Measurements from ENCODE around the gene COMT. TPM values are rescaled to one million over a fixed set of nuclear protein-coding genes. Genes with fewer than 3 reads are reported as not detected.

The COMT gene
- total and polyA plus RNA-seq, 2 experiments from 2014 or later = 29.6 to 29.8 TPM

GRCh38 chr22:19997561-19998231 is 56.1 kb downstream of the COMT start (continued):
- no peak for TF ChIP-seq ETS1 (IDR thresholded peaks at IDR 0.05)
- TF ChIP-seq POLR2AphosphoS5 (IDR thresholded peaks at IDR 0.05; ENCODE audit: low read depth) = no peak
- no peak for TF ChIP-seq ZNF114 (CRISPR knock-in tag; IDR thresholded peaks at IDR 0.05)
- no peak for TF ChIP-seq ZNF331 (CRISPR knock-in tag; IDR thresholded peaks at IDR 0.05; ENCODE audit: low read depth)
- TF ChIP-seq REST (IDR thresholded peaks at IDR 0.05; ENCODE audit: unreplicated experiment) = no peak
- TF ChIP-seq, protein P1, sequence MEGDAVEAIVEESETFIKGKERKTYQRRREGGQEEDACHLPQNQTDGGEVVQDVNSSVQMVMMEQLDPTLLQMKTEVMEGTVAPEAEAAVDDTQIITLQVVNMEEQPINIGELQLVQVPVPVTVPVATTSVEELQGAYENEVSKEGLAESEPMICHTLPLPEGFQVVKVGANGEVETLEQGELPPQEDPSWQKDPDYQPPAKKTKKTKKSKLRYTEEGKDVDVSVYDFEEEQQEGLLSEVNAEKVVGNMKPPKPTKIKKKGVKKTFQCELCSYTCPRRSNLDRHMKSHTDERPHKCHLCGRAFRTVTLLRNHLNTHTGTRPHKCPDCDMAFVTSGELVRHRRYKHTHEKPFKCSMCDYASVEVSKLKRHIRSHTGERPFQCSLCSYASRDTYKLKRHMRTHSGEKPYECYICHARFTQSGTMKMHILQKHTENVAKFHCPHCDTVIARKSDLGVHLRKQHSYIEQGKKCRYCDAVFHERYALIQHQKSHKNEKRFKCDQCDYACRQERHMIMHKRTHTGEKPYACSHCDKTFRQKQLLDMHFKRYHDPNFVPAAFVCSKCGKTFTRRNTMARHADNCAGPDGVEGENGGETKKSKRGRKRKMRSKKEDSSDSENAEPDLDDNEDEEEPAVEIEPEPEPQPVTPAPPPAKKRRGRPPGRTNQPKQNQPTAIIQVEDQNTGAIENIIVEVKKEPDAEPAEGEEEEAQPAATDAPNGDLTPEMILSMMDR (conservative IDR thresholded peaks at IDR 0.05; ENCODE audit: low read depth in 2 of 2) = no peak

GRCh38 chr22:19998232-19998951 is 56.8 kb downstream of the COMT start:
- Mint-ChIP-seq H3K4me3 (no peak overlapping the region), H3K4me1 (peaks cover 31% of the 10 kb centered on the region)
- H2AFZ ChIP-seq = no peak overlapping the region
- TF ChIP-seq CREB1 (CRISPR knock-in tag; IDR thresholded peaks at IDR 0.05; ENCODE audit: low read depth) (no peak), REST (IDR thresholded peaks at IDR 0.05; ENCODE audit: unreplicated experiment) (no peak), EZH2phosphoT487 (IDR thresholded peaks at IDR 0.05; ENCODE audit: unreplicated experiment) (no peak), NANOG (IDR thresholded peaks at IDR 0.05; ENCODE audit: borderline replicate concordance) (no peak), POLR2AphosphoS5 (IDR thresholded peaks at IDR 0.05; ENCODE audit: low read depth) (no peak), ETS1 (IDR thresholded peaks at IDR 0.05) (no peak), EZH2 (IDR thresholded peaks at IDR 0.05; ENCODE audit: low read depth, unreplicated experiment) (no peak)

More at GRCh38 chr22:19998232-19998951, 56.8 kb downstream of the COMT start:
- Histone ChIP-seq H3K4me2 (no peak overlapping the region), H3K27me3 (ENCODE audit: insufficient read depth) (no peaks in the 10 kb centered on the region), H4K20me1 (replicated peaks; ENCODE audit: insufficient read depth) (no peaks in the 10 kb centered on the region; the same call in 1 of the 2 replicates), H3K9me2 (ENCODE audit: insufficient read depth) (no peaks in the 10 kb centered on the region), H3K4me1 (ENCODE audit: insufficient read depth) (peaks cover 17% of the 10 kb centered on the region), H3F3A (replicated peaks; ENCODE audit: low read depth) (no peaks in the 10 kb centered on the region), H3K27ac (ENCODE audit: low read depth) (no peak overlapping the region), H3K79me2 (replicated peaks; ENCODE audit: insufficient read depth) (no peaks in the 10 kb centered on the region), H3K4me3 (no peak overlapping the region), H3K36me3 (ENCODE audit: insufficient read depth) (no peaks in the 10 kb centered on the region)
- Mint-ChIP-seq H3K36me3 (ENCODE audit: low read depth) (peaks cover under 1% of the 10 kb centered on the region; the same call in 1 of the 3 replicates), H3K27ac (no peak overlapping the region), H3K27me3 (ENCODE audit: insufficient read depth, low read depth, poor library complexity) (peaks cover 9% of the 10 kb centered on the region), H3K9me3 (peaks cover 6% of the 10 kb centered on the region; the same call in 2 of the 3 replicates)
- DNase-seq (ENCODE audit: low spot score) = no peak
- peak; percentile 16 for ATAC-seq

All from GM23338 (cell line).